Uterus (tissue), 4 donors: ENCODE data around the gene RAX. TPM values are rescaled to one million over a fixed set of nuclear protein-coding genes. Genes with fewer than 3 reads are reported as not detected.

Experiments
- DNase-seq, 2 donors: peaks; one replicate each; pipeline ENCODE4 v3.0.0-alpha.2; 2019 to 2020
- H3K27ac ChIP-seq, 2 donors: fragments of 200-600 bp; sonication (generic); 1 replicate in 1 of 2; 2 replicates in 1 of 2; pipeline ENCODE4 v1.5.1; 2016 to 2018
- H3K27me3 ChIP-seq, 2 donors: fragments of 200-600 bp; sonication (generic); one replicate each; pipeline ENCODE4 v1.5.1; 2018 to 2019; ENCODE audit warnings: control low read depth in 1 of 2
- H3K36me3 ChIP-seq, 2 donors: fragments of 200-600 bp; sonication (generic); one replicate each; pipeline ENCODE4 v1.5.1; 2019; ENCODE audit warnings: control low read depth in 1 of 2
- H3K4me1 ChIP-seq, 2 donors: fragments of 200-600 bp; sonication (generic); one replicate each; pipeline ENCODE4 v1.5.1; 2018 to 2019; ENCODE audit warnings: control low read depth in 1 of 2
- H3K4me3 ChIP-seq, 2 donors: fragments of 200-600 bp; sonication (generic); 1 replicate in 1 of 2; 2 replicates in 1 of 2; pipeline ENCODE4 v1.5.1; 2018 to 2019; ENCODE audit warnings: mild to moderate bottlenecking in 1 of 2
- H3K9me3 ChIP-seq, 2 donors: fragments of 200-600 bp; sonication (generic); one replicate each; pipeline ENCODE4 v1.5.1; 2019; ENCODE audit warnings: control low read depth in 1 of 2
- POLR2A ChIP-seq, 2 donors: fragments of 450-650 bp; IDR thresholded peaks; one replicate each; pipeline ENCODE4 v1.6.1; 2016; ENCODE audit warnings: antibody characterized with exemption in 2 of 2, mild to moderate bottlenecking in 1 of 2, moderate library complexity in 1 of 2
- intact Hi-C: fragments of 100-400 bp; cut with DNase I; formaldehyde crosslinking; loops from one replicate; pipeline ENCODE4 v1.15.1; 2023; ENCODE audit warnings: low total_unique reads
- total RNA-seq, 4 donors: library from RNA; depleted of rRNA in 3 of 4; stranded (reverse); fragments of >200 nt in 3 of 4; gene quantifications; one replicate each; pipeline versions ENCODE4 v1.1.0 to v1.2.4, GENCODE V29; 2014 to 2023
- TF ChIP-seq, protein P1 (sequence below), 4 experiments: fragments of 200-600 bp in 2 of 4; fragments of 450-650 bp in 2 of 4; sonication (generic) in 2 of 4; IDR thresholded peaks; one replicate each; pipeline ENCODE4 v1.5.1; 2016 to 2019; ENCODE audit warnings: antibody characterized with exemption in 4 of 4, mild to moderate bottlenecking in 2 of 4, moderate library complexity in 1 of 4
- donor health status: DM: yes; HTN: yes; CAD: no.

Gene RAX
- total RNA-seq, 4 donors from 2014 or later: not detected

DNA sequence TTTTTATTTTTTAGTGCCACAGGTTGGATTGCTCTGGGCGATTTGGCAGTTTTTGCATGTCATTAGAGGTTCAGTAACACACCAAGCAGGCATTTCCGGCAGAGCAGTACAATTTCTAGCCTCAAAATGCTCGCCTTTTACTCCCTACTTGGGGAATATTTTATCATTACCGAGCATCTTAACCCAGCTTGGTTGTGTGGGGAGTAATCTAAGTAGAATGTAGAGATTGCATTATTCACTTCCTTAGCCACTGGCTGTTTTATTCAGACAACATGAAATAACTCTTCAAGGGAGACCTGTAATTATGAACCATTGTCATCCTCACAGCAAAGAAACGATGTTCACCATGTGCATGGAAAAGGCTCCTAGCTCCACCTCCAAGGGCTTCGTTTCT, 40.2 kb downstream of the RAX start:
- no peak for DNase-seq
- Histone ChIP-seq H3K4me1 (no peaks in the 10 kb centered on the region), H3K36me3 (no peaks in the 10 kb centered on the region), H3K27ac (no peak overlapping the region), H3K4me3 (no peak overlapping the region), H3K27me3 (no peaks in the 10 kb centered on the region), H3K9me3 (no peaks in the 10 kb centered on the region)
- intact Hi-C loops: no loop called here
- TF ChIP-seq, protein P1, sequence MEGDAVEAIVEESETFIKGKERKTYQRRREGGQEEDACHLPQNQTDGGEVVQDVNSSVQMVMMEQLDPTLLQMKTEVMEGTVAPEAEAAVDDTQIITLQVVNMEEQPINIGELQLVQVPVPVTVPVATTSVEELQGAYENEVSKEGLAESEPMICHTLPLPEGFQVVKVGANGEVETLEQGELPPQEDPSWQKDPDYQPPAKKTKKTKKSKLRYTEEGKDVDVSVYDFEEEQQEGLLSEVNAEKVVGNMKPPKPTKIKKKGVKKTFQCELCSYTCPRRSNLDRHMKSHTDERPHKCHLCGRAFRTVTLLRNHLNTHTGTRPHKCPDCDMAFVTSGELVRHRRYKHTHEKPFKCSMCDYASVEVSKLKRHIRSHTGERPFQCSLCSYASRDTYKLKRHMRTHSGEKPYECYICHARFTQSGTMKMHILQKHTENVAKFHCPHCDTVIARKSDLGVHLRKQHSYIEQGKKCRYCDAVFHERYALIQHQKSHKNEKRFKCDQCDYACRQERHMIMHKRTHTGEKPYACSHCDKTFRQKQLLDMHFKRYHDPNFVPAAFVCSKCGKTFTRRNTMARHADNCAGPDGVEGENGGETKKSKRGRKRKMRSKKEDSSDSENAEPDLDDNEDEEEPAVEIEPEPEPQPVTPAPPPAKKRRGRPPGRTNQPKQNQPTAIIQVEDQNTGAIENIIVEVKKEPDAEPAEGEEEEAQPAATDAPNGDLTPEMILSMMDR (IDR thresholded peaks at IDR 0.05): no peak
- no peak for TF ChIP-seq POLR2A (IDR thresholded peaks at IDR 0.05)

DNA sequence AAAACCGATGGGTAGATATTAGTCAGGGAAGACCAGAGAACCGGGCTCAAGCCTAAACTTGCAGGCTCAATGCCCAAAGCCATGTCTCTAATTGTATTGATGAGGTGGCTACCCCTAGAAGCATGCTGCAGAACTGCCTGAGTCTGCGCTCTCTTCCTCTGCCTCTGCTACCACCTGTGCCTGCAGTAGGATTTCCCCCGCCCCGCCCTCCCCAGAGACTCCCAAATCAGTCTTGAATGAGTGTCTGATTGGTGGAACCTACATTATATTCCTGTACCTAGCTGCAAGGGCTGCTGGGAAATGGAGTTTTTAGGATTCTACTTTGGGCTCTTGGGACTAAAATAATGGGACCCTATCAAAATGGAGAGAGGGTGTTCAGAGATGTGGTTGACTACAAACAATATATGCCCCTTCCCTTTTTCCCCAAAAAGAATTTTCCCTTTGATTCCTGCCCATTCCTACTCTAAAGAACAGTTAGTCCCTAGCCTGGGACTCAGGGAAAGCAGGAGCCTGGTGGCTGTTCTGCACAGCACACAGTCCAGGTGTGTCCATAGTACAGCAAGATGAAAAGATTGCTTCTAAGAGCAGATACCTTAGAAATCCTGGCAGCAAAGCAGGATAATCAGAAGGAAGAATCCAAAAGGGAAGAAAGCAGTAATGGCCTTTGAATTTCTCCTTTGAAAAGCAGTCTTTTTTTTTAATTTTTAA, 40.8 kb downstream of the RAX start:
- TF ChIP-seq, protein P1 (IDR thresholded peaks at IDR 0.05): no peak
- no peak for TF ChIP-seq POLR2A (IDR thresholded peaks at IDR 0.05)

DNA sequence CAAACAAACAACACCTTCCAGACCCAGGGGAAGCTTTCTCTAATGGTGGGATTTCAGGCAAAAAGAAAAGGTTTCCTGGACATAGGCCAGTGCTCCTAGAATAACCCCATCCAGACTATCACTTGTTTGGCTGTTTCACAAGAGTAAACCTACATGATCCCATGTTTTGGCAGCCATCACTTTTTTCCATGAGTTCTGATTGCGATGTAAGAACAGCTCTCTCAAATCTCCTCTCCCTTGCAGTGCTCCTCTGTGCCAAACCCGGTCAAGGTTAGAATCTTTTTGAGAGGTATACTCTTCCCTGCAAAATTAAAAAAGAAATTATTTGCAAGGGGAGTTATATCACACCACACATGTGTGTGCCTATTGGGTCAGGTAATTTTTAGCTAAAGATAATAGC, 41.4 kb downstream of the RAX start:
- DNase-seq: no peak
- no peak overlapping the region for H3K27ac ChIP-seq
- H3K27me3 ChIP-seq: no peaks in the 10 kb centered on the region
- no peaks in the 10 kb centered on the region for H3K9me3 ChIP-seq
- H3K36me3 ChIP-seq: no peaks in the 10 kb centered on the region
- no peak for TF ChIP-seq POLR2A (IDR thresholded peaks at IDR 0.05)
- H3K4me1 ChIP-seq: no peaks in the 10 kb centered on the region
- no peak overlapping the region for H3K4me3 ChIP-seq
- intact Hi-C loops: no loop called here

More for the DNA sequence above, 40.8 kb downstream of the RAX start:
- Histone ChIP-seq H3K9me3 (no peaks in the 10 kb centered on the region), H3K27me3 (no peaks in the 10 kb centered on the region), H3K4me1 (no peaks in the 10 kb centered on the region), H3K27ac (no peak overlapping the region), H3K36me3 (no peaks in the 10 kb centered on the region), H3K4me3 (no peak overlapping the region)
- intact Hi-C loops: no loop called here
- no peak for DNase-seq

DNA sequence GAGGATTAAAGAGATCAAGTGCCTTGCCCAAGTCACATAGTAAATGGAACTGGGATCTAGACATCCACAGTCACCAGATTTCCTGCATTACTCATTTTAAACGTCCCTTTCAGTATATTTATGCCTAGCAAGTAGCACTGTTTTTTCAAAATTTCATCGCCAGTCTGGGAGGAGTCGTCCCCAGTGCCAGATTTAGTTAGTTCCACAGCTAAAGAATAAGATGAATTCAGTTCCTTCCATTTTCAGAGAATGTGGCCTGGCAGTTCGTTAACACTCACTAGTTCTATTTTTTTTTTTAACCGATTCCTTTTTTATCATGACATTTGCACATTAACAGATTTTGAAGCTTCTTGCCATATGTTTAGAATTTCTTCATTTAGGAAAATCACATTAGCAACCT, 42.1 kb downstream of the RAX start:
- no peak for TF ChIP-seq POLR2A (IDR thresholded peaks at IDR 0.05)
- TF ChIP-seq, protein P1 (IDR thresholded peaks at IDR 0.05): no peak
- Histone ChIP-seq H3K27me3 (no peaks in the 10 kb centered on the region), H3K9me3 (no peaks in the 10 kb centered on the region), H3K36me3 (no peaks in the 10 kb centered on the region), H3K27ac (no peak overlapping the region), H3K4me3 (no peak overlapping the region), H3K4me1 (no peaks in the 10 kb centered on the region)
- DNase-seq: no peak
- intact Hi-C loops: no loop called here

DNA sequence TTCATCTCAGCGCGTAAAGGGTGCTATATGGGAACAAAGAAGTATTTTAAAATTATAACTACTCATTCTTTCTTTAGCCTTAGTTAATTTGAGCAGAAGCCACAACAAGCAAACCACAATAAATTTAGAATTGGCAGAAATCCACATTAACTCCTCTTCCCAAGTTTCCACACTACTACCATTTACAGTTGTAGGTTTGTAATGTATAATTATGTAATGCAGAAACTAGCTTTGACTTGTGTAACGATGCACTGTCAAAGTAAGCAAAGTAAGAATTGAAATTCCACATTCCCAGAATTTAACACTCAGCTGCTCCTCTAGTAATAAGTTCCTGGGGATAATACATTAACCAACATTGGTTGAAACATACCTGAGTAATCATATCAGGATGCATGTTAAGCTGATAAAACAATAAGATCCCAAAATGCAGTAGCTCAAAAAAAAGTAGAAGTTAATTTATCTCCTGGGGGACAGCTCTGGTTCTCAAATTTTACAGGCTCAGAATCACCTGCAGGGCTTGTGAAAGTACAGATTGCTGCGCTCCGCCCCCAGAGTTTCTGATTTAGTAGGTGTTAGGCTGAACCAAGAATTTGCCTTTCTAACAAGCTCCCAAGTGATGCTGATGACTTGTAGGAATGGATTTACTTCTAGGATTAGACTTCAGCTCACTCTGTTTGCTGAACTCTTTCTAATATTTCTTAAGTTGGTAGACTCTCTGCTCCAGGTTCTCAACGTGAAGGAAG, 43.4 kb downstream of the RAX start:
- no peak overlapping the region for H3K4me3 ChIP-seq
- intact Hi-C loops: no loop called here
- TF ChIP-seq POLR2A (IDR thresholded peaks at IDR 0.05): no peak
- TF ChIP-seq, protein P1 (IDR thresholded peaks at IDR 0.05): no peak
- H3K27me3 ChIP-seq: no peaks in the 10 kb centered on the region
- no peaks in the 10 kb centered on the region for H3K9me3 ChIP-seq
- H3K36me3 ChIP-seq: no peaks in the 10 kb centered on the region
- DNase-seq: no peak
- H3K4me1 ChIP-seq: no peaks in the 10 kb centered on the region
- no peak overlapping the region for H3K27ac ChIP-seq
